A549 (cell line): ENCODE measurements around the gene SGCE. TPM values are rescaled to one million over a fixed set of nuclear protein-coding genes. Genes with fewer than 3 reads are reported as not detected.

Experiments used
- ATAC-seq, 2 experiments: fragments of 200-7000 bp in 1 of 2; fragments of >200 bp in 1 of 2; cut with Nextera tagmentation in 1 of 2; cut with Tn5 transposase in 1 of 2; 3 replicates each; pipeline versions ENCODE4 v1.8.0 to v1.9.1; 2018 to 2020; ENCODE audit warnings: mild to moderate bottlenecking in 1 of 2, moderate library complexity in 1 of 2
- CTCF ChIA-PET: fragments of 300-600 bp; sonication (Branson Sonifier 250); formaldehyde crosslinking; extraction: SDS; loops from one replicate; lab custom pipeline; 2021; ENCODE audit warnings: antibody characterized with exemption, inconsistent platforms; lab: Yijun Ruan, JAX
- POLR2A ChIA-PET: fragments of 350-600 bp; formaldehyde crosslinking; extraction: SDS; loops from one replicate; lab custom pipeline; 2021; ENCODE audit warnings: antibody characterized with exemption, inconsistent platforms; lab: Yijun Ruan, JAX
- DNase-seq, 2 experiments: peaks; one replicate each; pipeline versions ENCODE4 v3.0.0 to v3.0.0-alpha.2; 2011 to 2016; ENCODE audit warnings: low read depth in 1 of 2, low spot score in 1 of 2
- FAIRE-seq: peaks from 2 replicates; lab custom pipeline; 2011; peaks lifted over from hg19 to GRCh38; lab: Jason Lieb, UNC
- H3K27ac ChIP-seq, 2 experiments: fragments of >200 bp; sonication (Bioruptor Twin); formaldehyde crosslinking; 3 replicates each; pipeline ENCODE4 v1.5.1; 2016 to 2017
- H3K4me1 ChIP-seq: fragments of >200 bp; sonication (Bioruptor Twin); formaldehyde crosslinking; 3 replicates; pipeline ENCODE4 v1.6.1; 2016
- H3K4me2 ChIP-seq: fragments of >200 bp; sonication (Bioruptor Twin); formaldehyde crosslinking; 3 replicates; pipeline ENCODE4 v1.6.1; 2016
- H3K4me3 ChIP-seq: fragments of >200 bp; sonication (Bioruptor Twin); formaldehyde crosslinking; 3 replicates; pipeline ENCODE4 v1.5.1; 2016
- H3K9me3 ChIP-seq: fragments of >200 bp; sonication (Bioruptor Twin); formaldehyde crosslinking; 3 replicates; pipeline ENCODE4 v1.6.1; 2016
- BHLHE40 ChIP-seq: IDR thresholded peaks from 2 replicates; pipeline ENCODE4 v1.6.1; 2012; ENCODE audit warnings: low read depth, low read length, inconsistent platforms
- CBX2 ChIP-seq: fragments of 200-600 bp; sonication (generic); IDR thresholded peaks from 2 replicates; pipeline ENCODE4 v1.6.1; 2016; ENCODE audit warnings: low read depth, mild to moderate bottlenecking, borderline replicate concordance
- CBX8 ChIP-seq: fragments of 200-600 bp; sonication (generic); IDR thresholded peaks from 2 replicates; pipeline ENCODE4 v1.6.1; 2016
- CHD4 ChIP-seq: fragments of 200-600 bp; sonication (generic); IDR thresholded peaks from 2 replicates; pipeline ENCODE4 v1.6.1; 2016; ENCODE audit warnings: antibody characterized with exemption, mild to moderate bottlenecking, borderline replicate concordance
- EHF ChIP-seq: fragments of 250-450 bp; sonication (Bioruptor Pico); IDR thresholded peaks from 2 replicates; pipeline ENCODE4 v1.5.0; 2020; ENCODE audit warnings: mild to moderate bottlenecking
- EP300 ChIP-seq, 2 experiments: fragments of >200 bp; sonication (Bioruptor Twin); formaldehyde crosslinking; IDR thresholded peaks; 2 replicates in 1 of 2; 3 replicates in 1 of 2; pipeline ENCODE4 v1.6.1; 2016 to 2017
- ESRRA ChIP-seq: fragments of 150-350 bp; IDR thresholded peaks from 2 replicates; pipeline ENCODE4 v1.6.1; 2014; ENCODE audit warnings: mild to moderate bottlenecking, low read length, borderline replicate concordance
- GATA3 ChIP-seq: IDR thresholded peaks from 2 replicates; pipeline ENCODE4 v1.6.1; 2012; ENCODE audit warnings: borderline replicate concordance
- HOXB13 ChIP-seq: fragments of 250-450 bp; sonication (Bioruptor Pico); IDR thresholded peaks from 2 replicates; pipeline ENCODE4 v1.5.0; 2020; ENCODE audit warnings: low read depth, mild to moderate bottlenecking, moderate library complexity
- HOXB5 ChIP-seq: fragments of 250-450 bp; sonication (Bioruptor Pico); IDR thresholded peaks from 2 replicates; pipeline ENCODE4 v1.5.0; 2020; ENCODE audit warnings: mild to moderate bottlenecking, moderate library complexity
- JUNB ChIP-seq: fragments of >200 bp; sonication (Bioruptor Twin); formaldehyde crosslinking; IDR thresholded peaks from 2 replicates; pipeline ENCODE4 v1.6.1; 2016
- KDM1A ChIP-seq: fragments of 200-600 bp; sonication (generic); IDR thresholded peaks from 2 replicates; pipeline ENCODE4 v1.6.1; 2016; ENCODE audit warnings: low read depth, mild to moderate bottlenecking
- KDM5A ChIP-seq: fragments of 200-600 bp; sonication (generic); IDR thresholded peaks from 2 replicates; pipeline ENCODE4 v1.6.1; 2016; ENCODE audit warnings: antibody characterized with exemption, mild to moderate bottlenecking
- NR3C1 ChIP-seq: fragments of >200 bp; sonication (Bioruptor Twin); formaldehyde crosslinking; IDR thresholded peaks from 3 replicates; pipeline ENCODE4 v1.6.1; 2017
- PHF8 ChIP-seq: fragments of 200-600 bp; sonication (generic); IDR thresholded peaks from 2 replicates; pipeline ENCODE4 v1.6.1; 2016; ENCODE audit warnings: low read depth, mild to moderate bottlenecking, antibody characterized with exemption, moderate library complexity, borderline replicate concordance
- POLR2AphosphoS2 ChIP-seq: conservative IDR thresholded peaks from 2 replicates; pipeline ENCODE4 v1.6.1; 2012; ENCODE audit warnings: low read length, improper control_type of control experiment, inconsistent platforms
- RARB ChIP-seq: fragments of 250-450 bp; sonication (Bioruptor Pico); IDR thresholded peaks from 2 replicates; pipeline ENCODE4 v1.8.0; 2021; ENCODE audit warnings: mild to moderate bottlenecking, moderate library complexity
- RCOR1 ChIP-seq: fragments of 150-350 bp; IDR thresholded peaks from 2 replicates; pipeline ENCODE4 v1.6.1; 2014; ENCODE audit warnings: antibody characterized with exemption, low read length, low read depth
- RNF2 ChIP-seq: fragments of 200-600 bp; sonication (generic); IDR thresholded peaks from 2 replicates; pipeline ENCODE4 v1.6.1; 2016; ENCODE audit warnings: low read depth, mild to moderate bottlenecking, antibody characterized with exemption, moderate library complexity, borderline replicate concordance
- SMC3 ChIP-seq: fragments of >200 bp; sonication (Bioruptor Twin); formaldehyde crosslinking; IDR thresholded peaks from 3 replicates; pipeline ENCODE4 v1.6.1; 2018; ENCODE audit warnings: inconsistent platforms
- TFCP2L1 ChIP-seq: fragments of 250-450 bp; sonication (Bioruptor Pico); IDR thresholded peaks from 2 replicates; pipeline ENCODE4 v1.5.0; 2021; ENCODE audit warnings: mild to moderate bottlenecking
- TP53 ChIP-seq: fragments of 250-450 bp; sonication (Bioruptor Pico); IDR thresholded peaks from 2 replicates; pipeline ENCODE4 v1.5.0; 2021; ENCODE audit warnings: mild to moderate bottlenecking, moderate library complexity
- ZFP36 ChIP-seq: fragments of 450-650 bp; IDR thresholded peaks from 2 replicates; pipeline ENCODE4 v1.6.1; 2014; ENCODE audit warnings: borderline replicate concordance; ENCODE audit not compliant: partially characterized antibody
- ZSCAN20 ChIP-seq: fragments of 250-450 bp; sonication (Bioruptor Pico); IDR thresholded peaks from 2 replicates; pipeline ENCODE4 v1.8.0; 2022; ENCODE audit warnings: mild to moderate bottlenecking, moderate library complexity
- WGBS: methylation state at CpG from one replicate; pipeline ENCODE4 v1.1.6; 2017; ENCODE audit errors: missing lambda C conversion rate; 5-methylcytosine and 5-hydroxymethylcytosine counted together
- polyA plus RNA-seq, 4 experiments: library from polyadenylated mRNA; depleted of rRNA in 3 of 4; stranded (reverse); fragments of >200 nt; fragmentation: RNase III in 1 of 4; extraction: RNeasy Plus Mini Kit Qiagen cat#74134 plus additional on column Dnase treatment in 1 of 4; gene quantifications; 2 replicates in 3 of 4; 3 replicates in 1 of 4; pipeline ENCODE4 v1.2.3, GENCODE V29; 2011 to 2017
- TF ChIP-seq, protein P1 (sequence below): IDR thresholded peaks from 2 replicates; pipeline ENCODE4 v1.6.1; 2012; ENCODE audit warnings: low read depth, borderline replicate concordance
- TF ChIP-seq, protein P2 (sequence below): fragments of >200 bp; sonication (Bioruptor Twin); formaldehyde crosslinking; IDR thresholded peaks from 3 replicates; pipeline ENCODE4 v1.5.1; 2016

The SGCE gene
- polyA plus RNA-seq, 2 of the 4 experiments (the other 2 are of a cell fraction) = 60.1 to 97.2 TPM

DNA sequence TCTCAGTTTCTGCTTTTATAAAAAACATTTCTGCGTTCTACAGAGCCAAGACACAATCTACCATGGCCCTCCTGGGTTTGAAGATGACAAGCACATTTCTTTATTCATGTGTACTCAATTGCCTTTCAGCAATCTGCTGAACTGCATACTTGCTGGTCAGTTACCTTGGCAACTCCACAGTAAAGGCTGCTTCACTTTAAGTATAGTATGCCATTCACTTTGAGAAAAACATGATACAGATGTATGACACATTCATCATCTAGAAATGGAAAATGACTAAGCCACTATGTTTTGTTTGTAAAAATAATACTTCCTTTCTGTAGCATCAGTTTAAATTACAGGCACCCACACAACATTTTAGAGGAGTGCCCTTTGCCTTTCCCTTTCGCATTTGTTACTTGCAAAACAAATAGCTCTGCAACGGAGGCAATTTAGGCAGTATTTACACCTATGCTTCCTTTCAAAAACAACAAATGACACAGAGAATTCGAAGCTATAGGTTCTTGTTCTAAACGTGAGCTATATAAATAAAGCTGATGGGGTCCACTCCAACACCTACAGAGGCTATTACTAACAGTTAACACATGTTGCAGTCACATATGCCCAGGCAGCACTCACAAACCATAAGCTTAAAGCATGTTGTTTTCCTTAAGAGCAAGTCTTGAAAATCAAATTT, 23.5 kb downstream of the SGCE start:
- no peaks in the 10 kb centered on the region for H3K9me3 ChIP-seq
- H3K4me1 ChIP-seq = peaks cover 15% of the 10 kb centered on the region
- CTCF ChIA-PET = interaction anchor here (1.0 to 1.4 kb wide), 3 partner anchors 10 to 23 kb away, joined by 3 to 5 read pairs (median 4); partner anchors contain the start of gene SGCE
- TF ChIP-seq POLR2AphosphoS2 = no peak
- H3K27ac ChIP-seq = 0 out of 6 replicates have a peak overlapping the region, but pooled peaks of 1 of the 2 experiments have one; percentile 14
- peak overlapping the region; percentile 33; the same call in 1 of the 3 replicates for H3K4me2 ChIP-seq
- POLR2A ChIA-PET = no interaction called here
- FAIRE-seq (peak; percentile 74), DNase-seq (peak in 1 of 2 experiments; percentile 21), ATAC-seq (peak; percentile 66 to 71; a peak in 5 of 6 replicates)
- WGBS = 50% methylated on average over 5 of the region's 5 CpGs
- no peak overlapping the region for H3K4me3 ChIP-seq

DNA sequence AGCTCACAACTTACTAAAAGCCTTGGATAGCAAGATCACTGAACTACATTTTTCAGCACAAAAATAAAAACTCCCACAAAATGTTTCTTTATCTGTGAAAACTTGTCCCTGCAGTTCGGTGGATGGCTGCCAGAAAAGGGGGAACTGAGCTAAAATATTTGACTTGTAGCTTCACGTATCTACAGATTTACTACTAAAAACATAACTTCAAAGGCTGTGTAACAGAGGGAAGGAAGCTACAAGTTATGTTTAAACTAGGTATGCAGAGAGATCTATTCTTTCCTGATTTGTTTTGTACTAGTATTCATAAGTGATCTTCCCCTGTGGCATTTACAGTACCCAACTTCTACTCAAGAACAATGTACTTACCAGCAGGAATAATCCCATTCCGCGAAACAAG, 25.1 kb downstream of the SGCE start:
- TF ChIP-seq KDM5A (no peak), ZSCAN20 (CRISPR knock-in tag) (no peak), NR3C1 (no peak)
- Histone ChIP-seq H3K9me3 (no peaks in the 10 kb centered on the region), H3K4me2 (no peak overlapping the region), H3K4me3 (no peak overlapping the region), H3K4me1 (peaks cover 15% of the 10 kb centered on the region), H3K27ac (no peak overlapping the region)
- ChIA-PET CTCF (interaction anchor here (2.8 kb wide), 1 partner anchor 25 kb away, joined by 10 read pairs; the partner anchor contains the start of gene SGCE), POLR2A (no interaction called here)
- WGBS = 80% methylated on average over 4 of the region's 4 CpGs
- DNase-seq = no peak
- ATAC-seq = no peak
- no peak for FAIRE-seq

- POLR2A ChIA-PET = interaction anchor here (0.6 kb wide), 1 partner anchor 21 kb away, joined by 3 read pairs; no protein-coding TSS in a partner anchor
- Histone ChIP-seq H3K4me2 (no peak overlapping the region), H3K4me3 (no peak overlapping the region), H3K4me1 (peaks cover 20% of the 10 kb centered on the region), H3K9me3 (no peaks in the 10 kb centered on the region), H3K27ac (no peak overlapping the region)
- no peak for ATAC-seq
- FAIRE-seq = no peak
- 44% methylated on average over 3 of the region's 3 CpGs for WGBS
- CTCF ChIA-PET = no interaction called here
- TF ChIP-seq, protein P1, sequence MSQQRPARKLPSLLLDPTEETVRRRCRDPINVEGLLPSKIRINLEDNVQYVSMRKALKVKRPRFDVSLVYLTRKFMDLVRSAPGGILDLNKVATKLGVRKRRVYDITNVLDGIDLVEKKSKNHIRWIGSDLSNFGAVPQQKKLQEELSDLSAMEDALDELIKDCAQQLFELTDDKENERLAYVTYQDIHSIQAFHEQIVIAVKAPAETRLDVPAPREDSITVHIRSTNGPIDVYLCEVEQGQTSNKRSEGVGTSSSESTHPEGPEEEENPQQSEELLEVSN = no peak
- TF ChIP-seq, protein P2, sequence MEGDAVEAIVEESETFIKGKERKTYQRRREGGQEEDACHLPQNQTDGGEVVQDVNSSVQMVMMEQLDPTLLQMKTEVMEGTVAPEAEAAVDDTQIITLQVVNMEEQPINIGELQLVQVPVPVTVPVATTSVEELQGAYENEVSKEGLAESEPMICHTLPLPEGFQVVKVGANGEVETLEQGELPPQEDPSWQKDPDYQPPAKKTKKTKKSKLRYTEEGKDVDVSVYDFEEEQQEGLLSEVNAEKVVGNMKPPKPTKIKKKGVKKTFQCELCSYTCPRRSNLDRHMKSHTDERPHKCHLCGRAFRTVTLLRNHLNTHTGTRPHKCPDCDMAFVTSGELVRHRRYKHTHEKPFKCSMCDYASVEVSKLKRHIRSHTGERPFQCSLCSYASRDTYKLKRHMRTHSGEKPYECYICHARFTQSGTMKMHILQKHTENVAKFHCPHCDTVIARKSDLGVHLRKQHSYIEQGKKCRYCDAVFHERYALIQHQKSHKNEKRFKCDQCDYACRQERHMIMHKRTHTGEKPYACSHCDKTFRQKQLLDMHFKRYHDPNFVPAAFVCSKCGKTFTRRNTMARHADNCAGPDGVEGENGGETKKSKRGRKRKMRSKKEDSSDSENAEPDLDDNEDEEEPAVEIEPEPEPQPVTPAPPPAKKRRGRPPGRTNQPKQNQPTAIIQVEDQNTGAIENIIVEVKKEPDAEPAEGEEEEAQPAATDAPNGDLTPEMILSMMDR = no peak
- TF ChIP-seq TFCP2L1 (CRISPR knock-in tag) = no peak
- TF ChIP-seq JUNB = no peak
- no peak for TF ChIP-seq HOXB5 (CRISPR knock-in tag)
- no peak for TF ChIP-seq CBX2
- TF ChIP-seq BHLHE40 = no peak
- TF ChIP-seq KDM5A = no peak
- DNase-seq = no peak
Observed at GRCh38 chr7:94623820-94624219, 32.1 kb downstream of the SGCE start.

DNA sequence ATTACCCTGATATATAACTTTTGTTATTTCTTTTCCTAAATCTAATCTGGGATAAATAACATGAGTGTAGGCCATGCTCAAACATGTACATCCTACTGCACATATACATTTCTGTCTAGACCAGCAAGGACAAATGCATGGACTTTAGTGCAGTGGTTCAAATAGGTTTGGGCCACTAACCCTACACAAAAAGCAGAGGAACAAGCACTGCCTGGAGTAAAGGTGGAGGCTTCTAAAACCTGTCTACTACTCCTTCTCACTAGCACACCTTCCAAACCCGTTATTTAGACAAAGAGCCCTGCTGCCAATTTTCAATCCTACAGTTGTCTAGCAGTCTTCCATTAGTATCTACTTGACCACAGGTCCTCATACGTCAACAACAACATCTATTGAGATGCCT, 34.8 kb downstream of the SGCE start:
- ChIA-PET CTCF (interaction anchor here (1.0 to 1.6 kb wide), 4 partner anchors 36 to 856 kb away, joined by 3 to 4 read pairs (median 3); no protein-coding TSS in a partner anchor), POLR2A (interaction anchor here (1.1 kb wide), 1 partner anchor 34 kb away, joined by 5 read pairs; the partner anchor contains the start of gene SGCE)
- DNase-seq (no peak), ATAC-seq (peak; percentile 52 to 58; a peak in 5 of 6 replicates), FAIRE-seq (no peak)
- Histone ChIP-seq H3K4me2 (peak overlapping the region; percentile 39), H3K9me3 (no peaks in the 10 kb centered on the region), H3K4me3 (no peak overlapping the region), H3K27ac (no peak overlapping the region), H3K4me1 (peaks cover 20% of the 10 kb centered on the region)
- WGBS = 87% methylated on average over 2 of the region's 2 CpGs
- no peak for TF ChIP-seq GATA3
- TF ChIP-seq RNF2 = no peak
- no peak for TF ChIP-seq TFCP2L1 (CRISPR knock-in tag)
- TF ChIP-seq TP53 (CRISPR knock-in tag) = no peak
- no peak for TF ChIP-seq HOXB13 (CRISPR knock-in tag)
- TF ChIP-seq PHF8 = no peak
- no peak for TF ChIP-seq EHF (CRISPR knock-in tag)
- no peak for TF ChIP-seq RCOR1
- TF ChIP-seq CHD4 = no peak
- no peak for TF ChIP-seq ESRRA
- TF ChIP-seq ZFP36 = no peak
- no peak for TF ChIP-seq RARB (CRISPR knock-in tag)
- TF ChIP-seq CBX2 = no peak
- no peak for TF ChIP-seq SMC3
- no peak for TF ChIP-seq KDM1A
- no peak for TF ChIP-seq EP300 (IDR thresholded peaks at IDR 0.05)
- TF ChIP-seq CBX8 = no peak
- no peak for TF ChIP-seq HOXB5 (CRISPR knock-in tag)
- no peak for TF ChIP-seq ZSCAN20 (CRISPR knock-in tag)
